Stimulated activated CD4-positive, alpha-beta T cell treated with anti-CD3 and anti-CD28 coated beads, TNF-alpha, amount 100 ng/mL, for 1 hour (primary cell): ENCODE results near the gene TMEM19.
"Not testable (repeated sequence)": the region's sequence is repeated elsewhere in the genome, so short reads cannot be mapped to it uniquely, and the experiment has no call there.

ENCODE experiments used
- DNase-seq, 3 donors: peaks; one replicate each; pipeline ENCODE4 v3.0.0-alpha.2; 2020; ENCODE audit warnings: low read depth in 3 of 3, low spot score in 1 of 3

The TMEM19 gene

DNA sequence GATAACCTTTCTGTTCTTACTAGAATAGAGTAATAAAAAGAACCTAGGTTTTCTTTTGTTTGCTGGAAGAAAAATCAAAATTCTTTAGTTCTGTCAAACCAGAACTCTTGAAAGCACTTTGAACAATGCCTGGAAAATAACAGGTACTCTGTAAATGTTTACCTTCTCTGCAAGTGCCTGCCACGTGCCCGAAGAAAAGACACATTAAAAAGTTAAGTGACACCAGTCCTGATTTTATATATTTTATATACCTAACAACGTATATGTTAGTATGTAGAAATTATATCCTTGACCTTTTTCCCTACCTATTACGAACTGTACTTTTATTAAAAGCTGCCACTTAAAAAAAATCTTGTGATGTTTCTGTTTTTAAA is 20.8 kb upstream of the TMEM19 start:
- DNase-seq: no peak

GRCh38 chr12:71666259-71666658 is 19.6 kb upstream of the TMEM19 start:
- DNase-seq: no peak

- no peak for DNase-seq
These were observed 14.6 kb upstream of the TMEM19 start for GRCh38 chr12:71671311-71671710.

DNA sequence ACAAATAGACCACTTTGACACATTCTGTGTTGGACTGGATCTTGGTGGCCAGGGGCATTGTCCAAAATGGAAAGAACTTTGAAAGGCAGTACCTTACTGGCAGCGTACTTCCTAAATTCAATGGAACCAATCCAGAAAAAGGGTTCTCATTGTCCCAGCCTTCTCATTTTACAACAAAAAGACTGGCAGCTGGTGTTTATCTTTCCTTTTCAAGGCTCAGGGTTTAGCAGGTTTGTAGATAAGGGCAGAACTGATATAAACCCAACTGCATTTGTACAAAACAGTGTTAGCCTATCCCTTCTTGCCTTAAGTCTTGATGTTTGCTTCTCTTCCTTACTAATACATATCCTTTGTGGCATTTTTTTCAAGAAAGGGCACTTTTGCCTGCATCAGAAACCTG is 14.1 kb upstream of the TMEM19 start:
- DNase-seq: no peak

GRCh38 chr12:71682466-71682865 is 3.4 kb upstream of the TMEM19 start:
- no peak for DNase-seq

DNA sequence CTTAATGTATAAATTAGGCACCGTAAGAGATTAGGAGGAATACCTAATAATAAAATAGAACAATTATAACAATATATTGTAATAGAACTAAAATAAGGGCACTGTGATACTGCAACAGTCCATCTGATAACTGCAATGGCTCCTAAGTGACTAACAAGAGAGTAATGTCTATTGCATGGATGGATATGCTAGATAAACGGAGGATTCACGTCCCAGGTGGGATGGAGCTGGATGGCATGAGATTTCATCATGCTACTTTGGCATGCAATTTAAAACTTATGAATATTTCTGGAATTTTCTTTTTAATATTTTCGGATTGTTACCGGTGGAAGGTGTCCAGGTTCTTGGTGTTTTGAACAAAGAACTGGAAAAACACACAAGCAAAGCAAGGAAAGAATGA is 2.2 kb upstream of the TMEM19 start:
- DNase-seq: no peak

- DNase-seq: no peak
These were observed 1.8 kb upstream of the TMEM19 start for GRCh38 chr12:71684081-71684480.

DNA sequence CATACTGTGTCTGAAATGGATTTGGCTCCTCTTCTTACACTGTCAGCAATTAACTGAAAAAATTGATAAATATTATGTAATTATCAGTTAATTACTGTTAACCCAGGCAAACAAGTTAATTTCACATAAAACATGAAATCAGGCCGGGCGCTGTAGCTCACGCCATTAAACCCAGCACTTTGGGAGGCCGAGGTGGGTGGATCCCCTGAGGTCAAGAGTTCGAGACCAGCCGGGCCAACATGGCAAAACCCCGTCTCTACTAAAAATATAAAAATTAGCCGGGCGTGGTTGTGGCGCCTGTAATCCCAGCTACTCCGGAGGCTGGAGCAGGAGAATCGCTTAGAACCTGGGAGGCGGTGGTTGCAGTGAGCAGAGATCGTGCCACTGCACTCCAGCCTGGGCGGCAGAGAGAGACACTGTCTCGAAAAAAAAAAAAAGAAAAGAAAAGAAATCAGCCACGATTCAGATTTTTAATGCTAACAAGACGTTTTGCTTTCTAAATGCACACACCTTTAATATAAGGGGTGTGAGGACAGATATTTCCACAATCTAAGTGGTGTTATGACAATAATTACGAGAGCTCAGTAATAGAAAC is 473 bp upstream of the TMEM19 start:
- no peak for DNase-seq

- DNase-seq: no peak
These were observed 760 bp downstream of the TMEM19 start for GRCh38 chr12:71686658-71687025.

GRCh38 chr12:71687172-71687571 is 1.3 kb downstream of the TMEM19 start:
- DNase-seq: not testable (repeated sequence)

GRCh38 chr12:71688961-71689570 is 3.2 kb downstream of the TMEM19 start:
- DNase-seq: no peak

GRCh38 chr12:71691504-71692129 is 5.7 kb downstream of the TMEM19 start:
- no peak for DNase-seq

GRCh38 chr12:71693126-71693525 is 7.2 kb downstream of the TMEM19 start:
- DNase-seq: no peak

DNA sequence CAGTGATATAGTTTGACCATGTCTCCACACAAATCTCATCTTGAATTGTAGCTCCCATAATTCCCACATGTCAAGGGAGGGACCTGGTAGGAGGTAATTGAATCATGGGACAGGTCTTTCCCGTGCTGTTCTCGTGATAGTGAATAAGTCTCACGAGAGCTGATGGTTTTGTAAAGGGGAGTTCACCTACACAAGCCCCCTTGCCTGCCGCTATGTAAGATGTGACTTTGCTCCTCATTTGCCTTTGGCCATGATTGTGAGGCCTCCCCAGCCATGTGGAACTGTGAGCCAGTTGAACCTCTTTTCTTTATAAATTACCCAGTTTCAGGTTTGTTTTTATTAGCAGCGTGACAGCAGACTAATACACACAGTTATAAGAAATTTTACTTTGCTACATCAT is 7.8 kb downstream of the TMEM19 start:
- DNase-seq: not testable (repeated sequence)

DNA sequence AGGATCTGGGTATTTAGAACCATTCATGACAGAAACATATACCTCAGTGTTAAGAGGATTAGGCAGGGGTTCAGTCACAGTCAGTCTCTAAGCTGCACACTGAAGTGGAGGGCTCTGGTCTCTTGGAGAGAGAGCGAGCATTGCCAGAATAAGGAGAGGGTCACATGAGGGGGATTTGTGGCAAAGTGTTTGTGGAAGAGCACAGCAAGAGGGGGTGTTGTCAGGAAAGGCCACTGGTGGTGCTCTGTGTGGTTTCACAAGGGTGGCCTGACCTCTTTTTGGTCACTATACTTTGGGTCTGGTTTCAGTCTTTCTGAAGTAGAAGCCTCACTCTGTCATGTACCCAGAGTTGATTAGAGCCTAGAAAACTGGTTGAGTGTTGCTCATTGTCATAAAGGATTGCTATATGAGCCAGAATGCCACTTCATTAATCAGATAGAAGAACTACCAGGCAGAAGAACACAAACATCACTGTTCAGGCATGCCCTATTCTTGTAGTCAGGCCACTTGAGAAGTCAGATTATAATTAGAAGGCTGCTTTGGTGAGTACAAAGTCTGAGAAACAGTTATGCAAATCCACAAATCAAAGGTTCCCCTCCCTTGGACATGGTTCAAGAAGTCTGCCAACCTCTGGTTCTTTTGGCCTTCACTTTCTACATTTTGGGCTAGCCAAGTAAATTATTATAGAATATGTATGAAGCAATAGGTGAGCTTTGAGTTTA is 8.4 kb downstream of the TMEM19 start:
- no peak for DNase-seq

GRCh38 chr12:71695782-71696181 is 9.9 kb downstream of the TMEM19 start:
- no peak for DNase-seq

DNA sequence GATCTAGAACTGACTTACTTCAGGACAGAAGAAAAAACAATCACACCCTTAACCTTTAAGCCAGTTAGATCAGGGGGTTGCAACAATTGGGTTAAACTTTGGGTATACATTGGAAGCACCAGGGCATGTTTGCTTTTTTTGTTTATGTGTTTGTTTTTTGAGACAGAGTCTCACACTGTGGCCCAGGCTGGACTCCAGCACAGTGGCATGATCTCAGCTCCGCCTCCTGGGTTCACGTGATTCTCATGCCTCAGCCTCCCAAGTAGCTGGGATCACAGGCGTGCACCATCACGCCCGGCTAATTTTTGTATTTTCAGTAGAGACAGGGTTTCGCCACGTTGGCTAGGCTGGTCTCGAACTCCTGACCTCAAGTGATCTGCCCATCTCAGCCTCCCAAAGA is 16.3 kb downstream of the TMEM19 start:
- not testable (repeated sequence) for DNase-seq

- DNase-seq: no peak
These were observed 16.7 kb downstream of the TMEM19 start for GRCh38 chr12:71702590-71702989.

- no peak for DNase-seq
These were observed 17.3 kb downstream of the TMEM19 start for GRCh38 chr12:71703206-71703605.

- DNase-seq: no peak
These were observed 19.0 kb downstream of the TMEM19 start for GRCh38 chr12:71704920-71705319.

DNA sequence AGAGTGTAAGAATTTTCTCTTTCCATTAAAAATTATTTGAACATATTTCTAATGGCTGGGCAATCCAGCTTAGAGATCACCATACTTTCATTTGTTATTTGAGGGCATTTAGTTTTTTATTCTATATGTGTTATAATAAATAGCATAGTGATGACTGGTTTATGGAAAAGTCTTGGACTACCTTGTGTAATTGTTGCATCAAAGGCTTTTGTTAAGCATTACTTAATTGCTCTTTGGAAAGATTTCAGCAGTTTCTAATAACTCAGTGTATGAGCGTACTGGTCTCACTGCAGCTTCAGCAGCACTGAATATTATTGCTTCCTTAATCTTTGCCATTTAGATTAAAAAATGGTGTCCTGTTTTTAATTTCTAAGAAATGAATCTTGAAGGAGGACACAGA is 22.8 kb downstream of the TMEM19 start:
- DNase-seq: no peak
